NT2/D1 (cell line): ENCODE results near the gene IYD.
"Not testable (repeated sequence)": the region's sequence is repeated elsewhere in the genome, so short reads cannot be mapped to it uniquely, and the experiment has no call there.

Source experiments
- SUZ12 ChIP-seq: IDR thresholded peaks from 2 replicates; pipeline ENCODE4 v1.6.1; 2011; ENCODE audit not compliant: insufficient read length, insufficient read depth; ENCODE audit errors: extremely low read depth
- ZNF274 ChIP-seq: IDR thresholded peaks from 2 replicates; pipeline ENCODE4 v1.6.1; 2011; ENCODE audit warnings: mild to moderate bottlenecking, low read depth, low read length

DNA sequence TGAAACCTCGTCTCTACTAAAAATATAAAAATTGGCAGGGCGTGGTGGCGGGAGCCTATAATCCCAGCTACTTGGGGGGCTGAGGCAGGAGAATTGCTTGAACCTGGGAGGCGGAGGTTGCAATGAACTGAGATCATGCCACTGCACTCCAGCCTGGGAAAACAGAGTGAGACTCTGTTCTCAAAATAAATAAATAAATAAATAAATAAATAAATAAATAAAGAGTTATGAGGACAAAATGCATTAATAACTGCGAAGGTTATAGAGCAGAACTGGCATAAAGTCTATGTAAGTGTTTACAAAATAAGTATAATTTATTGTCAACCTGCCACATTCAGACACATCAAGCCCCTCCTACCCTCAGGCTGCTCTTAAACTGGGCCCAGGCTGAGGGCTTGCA, 80.2 kb downstream of the IYD start:
- not testable (repeated sequence) for TF ChIP-seq SUZ12, ZNF274
